Activated CD8-positive, alpha-beta T cell treated with anti-CD3 and anti-CD28 coated beads for 36 hours (primary cell): Measurements from ENCODE around the gene TMEM178B. TPM values are rescaled to one million over a fixed set of nuclear protein-coding genes. Genes with fewer than 3 reads are reported as not detected.

Source experiments
- ATAC-seq: fragments of 200-7000 bp; cut with Tn5 transposase; one replicate; pipeline ENCODE4 v1.10.0; 2021; ENCODE audit warnings: mild to moderate bottlenecking, moderate library complexity
- CTCF ChIA-PET: fragments of 350-600 bp; sonication (Branson Sonifier 250); formaldehyde crosslinking; loops from one replicate; lab custom pipeline; 2021; ENCODE audit warnings: antibody characterized with exemption; lab: Charles Lee
- POLR2A ChIA-PET: fragments of 350-600 bp; sonication (Branson Sonifier 250); formaldehyde crosslinking; loops from one replicate; lab custom pipeline; 2021; ENCODE audit warnings: antibody characterized with exemption; lab: Charles Lee
- DNase-seq: peaks from one replicate; pipeline ENCODE4 v3.0.0-alpha.2; 2020
- H3K27ac Mint-ChIP-seq: one replicate; pipeline ENCODE4 v1.8.0; 2021; ENCODE audit warnings: mild to moderate bottlenecking, mixed read lengths
- H3K27me3 Mint-ChIP-seq: one replicate; pipeline ENCODE4 v1.8.0; 2021; ENCODE audit warnings: mixed read lengths
- H3K36me3 Mint-ChIP-seq: one replicate; pipeline ENCODE4 v1.8.0; 2021; ENCODE audit warnings: low read depth, mixed read lengths
- H3K4me1 Mint-ChIP-seq: one replicate; pipeline ENCODE4 v1.8.0; 2021; ENCODE audit warnings: low read depth, mixed read lengths
- H3K4me3 Mint-ChIP-seq: one replicate; pipeline ENCODE4 v1.8.0; 2021; ENCODE audit warnings: mild to moderate bottlenecking, moderate library complexity, mixed read lengths
- H3K9me3 Mint-ChIP-seq: one replicate; pipeline ENCODE4 v1.8.0; 2021; ENCODE audit warnings: mixed read lengths
- intact Hi-C: fragments of 100-400 bp; cut with micrococcal nuclease; formaldehyde crosslinking; loops from one replicate; pipeline ENCODE4 v1.10.0; 2022
- total RNA-seq, 2 experiments: library from RNA; stranded (reverse); gene quantifications; one replicate each; pipeline ENCODE4 v1.2.3, GENCODE V29; 2021
- TF ChIP-seq, protein P1 (sequence below): fragments of 200-600 bp; IDR thresholded peaks from one replicate; pipeline ENCODE4 v1.8.0; 2022; ENCODE audit warnings: antibody characterized with exemption, mild to moderate bottlenecking

Gene TMEM178B
- total RNA-seq, 2 experiments from 2014 or later, result 0.34 to 1.1 TPM

DNA sequence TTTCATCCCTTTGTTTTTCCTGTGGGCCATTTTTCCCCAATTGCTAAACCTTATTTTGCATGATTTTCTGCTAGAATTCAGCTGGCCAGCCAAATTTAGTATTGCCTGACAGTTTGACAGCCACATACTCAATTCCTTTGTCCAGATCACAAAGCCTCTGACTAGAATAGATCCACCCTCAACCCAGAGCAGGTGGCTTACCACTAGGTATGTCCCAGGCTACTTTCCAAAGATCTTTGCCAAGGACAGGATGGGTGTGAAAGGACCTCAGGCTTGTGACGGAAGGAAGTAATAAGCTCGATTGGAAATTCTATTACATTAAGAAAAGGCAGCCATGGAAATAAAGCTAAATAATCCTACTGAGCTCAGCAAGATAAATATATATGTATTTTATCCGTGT is 426.7 kb downstream of the TMEM178B start:
- Mint-ChIP-seq H3K4me3 (no peak overlapping the region), H3K36me3 (no peaks in the 10 kb centered on the region), H3K9me3 (no peaks in the 10 kb centered on the region), H3K27me3 (peaks cover 14% of the 10 kb centered on the region), H3K4me1 (no peaks in the 10 kb centered on the region), H3K27ac (no peak overlapping the region)
- CTCF ChIA-PET, result interaction anchor here (1.6 kb wide), 1 partner anchor 33 kb away, joined by 4 read pairs; no protein-coding TSS in a partner anchor
- ATAC-seq (no peak), DNase-seq (no peak)
- POLR2A ChIA-PET, result interaction anchor here (0.7 kb wide), 1 partner anchor 226 kb away, joined by 3 read pairs; no protein-coding TSS in a partner anchor
- intact Hi-C loops, result no loop called here
- TF ChIP-seq, protein P1, sequence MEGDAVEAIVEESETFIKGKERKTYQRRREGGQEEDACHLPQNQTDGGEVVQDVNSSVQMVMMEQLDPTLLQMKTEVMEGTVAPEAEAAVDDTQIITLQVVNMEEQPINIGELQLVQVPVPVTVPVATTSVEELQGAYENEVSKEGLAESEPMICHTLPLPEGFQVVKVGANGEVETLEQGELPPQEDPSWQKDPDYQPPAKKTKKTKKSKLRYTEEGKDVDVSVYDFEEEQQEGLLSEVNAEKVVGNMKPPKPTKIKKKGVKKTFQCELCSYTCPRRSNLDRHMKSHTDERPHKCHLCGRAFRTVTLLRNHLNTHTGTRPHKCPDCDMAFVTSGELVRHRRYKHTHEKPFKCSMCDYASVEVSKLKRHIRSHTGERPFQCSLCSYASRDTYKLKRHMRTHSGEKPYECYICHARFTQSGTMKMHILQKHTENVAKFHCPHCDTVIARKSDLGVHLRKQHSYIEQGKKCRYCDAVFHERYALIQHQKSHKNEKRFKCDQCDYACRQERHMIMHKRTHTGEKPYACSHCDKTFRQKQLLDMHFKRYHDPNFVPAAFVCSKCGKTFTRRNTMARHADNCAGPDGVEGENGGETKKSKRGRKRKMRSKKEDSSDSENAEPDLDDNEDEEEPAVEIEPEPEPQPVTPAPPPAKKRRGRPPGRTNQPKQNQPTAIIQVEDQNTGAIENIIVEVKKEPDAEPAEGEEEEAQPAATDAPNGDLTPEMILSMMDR, result no peak

DNA sequence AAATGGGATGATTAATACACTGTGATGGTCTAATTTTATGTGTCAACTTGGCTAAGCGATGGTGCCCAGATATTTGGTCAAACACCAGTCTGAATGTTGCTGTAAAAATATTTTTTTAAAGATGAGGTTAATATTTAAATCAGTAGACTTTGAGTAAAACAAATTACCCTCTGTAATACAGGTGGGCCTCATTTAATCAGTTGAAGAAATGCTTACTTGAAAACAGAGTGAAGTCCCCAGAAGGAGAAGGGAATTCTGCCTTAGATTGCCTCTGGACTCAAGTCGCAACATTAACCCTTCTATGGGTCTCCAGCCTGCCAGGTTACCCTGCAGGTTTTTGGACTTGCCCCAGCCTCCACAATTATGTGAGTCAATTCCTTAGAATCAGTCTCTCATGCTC is 427.6 kb downstream of the TMEM178B start:
- DNase-seq, result no peak
- CTCF ChIA-PET, result no interaction called here
- no peak for ATAC-seq
- POLR2A ChIA-PET, result no interaction called here
- TF ChIP-seq, protein P1, result no peak
- H3K4me3 Mint-ChIP-seq, result no peak overlapping the region
- H3K9me3 Mint-ChIP-seq, result no peaks in the 10 kb centered on the region
- intact Hi-C loops, result no loop called here
- no peaks in the 10 kb centered on the region for H3K36me3 Mint-ChIP-seq
- H3K27me3 Mint-ChIP-seq, result peaks cover 14% of the 10 kb centered on the region
- H3K4me1 Mint-ChIP-seq, result no peaks in the 10 kb centered on the region
- H3K27ac Mint-ChIP-seq, result no peak overlapping the region

DNA sequence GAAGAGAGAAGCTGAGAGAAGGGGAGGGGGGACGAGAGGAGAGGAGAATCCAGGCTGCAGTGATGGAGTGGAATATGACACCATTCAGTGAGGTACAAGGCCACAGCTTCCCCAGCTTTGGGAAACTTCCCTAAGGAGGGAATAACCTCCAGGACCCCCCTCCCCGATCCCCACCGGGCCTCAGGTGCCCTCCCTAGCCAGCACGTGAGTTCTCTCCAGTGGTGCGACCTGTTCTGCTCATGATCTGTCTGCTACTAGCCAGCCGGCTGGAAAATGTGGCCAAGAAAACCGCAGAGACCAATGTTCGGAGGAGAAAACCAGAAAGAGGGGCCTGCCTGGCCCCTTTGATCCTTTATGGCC is 437.4 kb downstream of the TMEM178B start:
- intact Hi-C loops, result no loop called here
- ChIA-PET CTCF (interaction anchor here (1.6 kb wide), 1 partner anchor 8 kb away, joined by 5 read pairs; no protein-coding TSS in a partner anchor), POLR2A (no interaction called here)
- Mint-ChIP-seq H3K4me1 (peaks cover 13% of the 10 kb centered on the region), H3K4me3 (no peak overlapping the region), H3K27ac (no peak overlapping the region), H3K9me3 (peaks cover 3% of the 10 kb centered on the region), H3K27me3 (peaks cover 52% of the 10 kb centered on the region), H3K36me3 (no peaks in the 10 kb centered on the region)
- peak; percentile 20 for DNase-seq
- TF ChIP-seq, protein P1, result no peak
- no peak for ATAC-seq

DNA sequence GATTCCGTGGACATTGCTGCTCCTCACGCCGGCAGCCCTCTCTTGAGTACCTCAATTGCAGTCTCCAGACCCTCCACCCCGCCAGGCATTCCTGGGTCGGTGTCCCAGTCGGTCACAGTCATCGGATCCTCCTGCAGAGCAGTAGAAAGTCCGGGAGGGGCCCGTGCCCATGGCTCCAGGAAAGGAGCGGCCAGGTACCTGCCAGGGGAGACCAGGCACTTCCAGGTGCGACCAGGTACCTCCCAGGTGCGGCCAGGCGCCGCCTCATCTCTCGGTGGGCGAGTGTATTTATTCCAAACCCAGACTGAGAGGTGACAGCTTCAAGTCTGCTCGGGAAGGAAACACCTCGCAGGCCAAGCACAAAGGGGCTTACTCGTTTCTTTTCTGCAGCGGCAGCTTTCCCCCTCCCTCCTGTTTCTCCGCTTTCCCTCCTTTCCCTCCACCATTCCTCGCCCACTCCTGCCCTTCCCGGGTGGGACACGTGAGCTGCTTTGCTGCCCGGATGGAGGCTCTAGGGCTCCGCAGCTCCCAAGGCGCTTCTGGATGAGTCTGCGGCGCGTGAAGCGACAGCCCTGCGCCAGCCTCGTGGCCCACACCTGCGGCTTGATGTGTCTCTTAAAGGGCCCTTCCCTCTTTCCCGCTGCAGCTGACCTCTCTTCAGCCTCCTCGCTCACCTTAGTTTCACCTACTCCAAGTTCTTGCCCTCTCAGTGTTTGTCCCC is 438.0 kb downstream of the TMEM178B start:
- ATAC-seq (no peak), DNase-seq (peak; percentile 4)
- Mint-ChIP-seq H3K36me3 (no peaks in the 10 kb centered on the region), H3K4me1 (peaks cover 13% of the 10 kb centered on the region), H3K9me3 (peaks cover 3% of the 10 kb centered on the region), H3K27me3 (peaks cover 54% of the 10 kb centered on the region), H3K27ac (no peak overlapping the region), H3K4me3 (peak overlapping the region; percentile 50)
- intact Hi-C loops, result no loop called here
- POLR2A ChIA-PET, result no interaction called here
- CTCF ChIA-PET, result interaction anchor here (1.6 kb wide), 1 partner anchor 8 kb away, joined by 5 read pairs; no protein-coding TSS in a partner anchor
- TF ChIP-seq, protein P1, result no peak

DNA sequence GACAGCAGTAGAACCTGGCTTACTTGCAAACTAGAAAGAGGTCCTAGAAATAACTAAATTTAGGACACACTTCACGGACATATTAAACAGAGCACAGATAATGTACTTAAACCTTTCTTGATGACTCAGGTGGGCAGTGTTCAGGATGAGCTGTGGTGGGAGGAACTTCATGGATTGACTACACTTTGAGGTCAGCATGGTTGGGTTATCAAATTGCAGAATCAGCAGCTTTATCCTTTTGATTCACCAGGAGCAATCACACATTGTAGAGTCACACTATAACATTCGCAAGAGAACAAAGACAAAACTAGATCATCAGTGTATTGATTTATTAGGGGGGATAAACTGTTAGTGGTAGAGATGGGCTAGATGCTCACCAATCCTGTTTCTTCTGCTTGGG is 438.7 kb downstream of the TMEM178B start:
- Mint-ChIP-seq H3K36me3 (no peaks in the 10 kb centered on the region), H3K27me3 (peaks cover 59% of the 10 kb centered on the region), H3K4me3 (no peak overlapping the region), H3K4me1 (peaks cover 13% of the 10 kb centered on the region), H3K27ac (no peak overlapping the region), H3K9me3 (peaks cover 3% of the 10 kb centered on the region)
- ChIA-PET CTCF (no interaction called here), POLR2A (no interaction called here)
- intact Hi-C loops, result no loop called here
- ATAC-seq (no peak), DNase-seq (no peak)
- TF ChIP-seq, protein P1, result no peak
